Measurements from ENCODE around the gene AIRE. TPM values are rescaled to one million over a fixed set of nuclear protein-coding genes. Genes with fewer than 3 reads are reported as not detected.

AIRE gene
- total and polyA plus RNA-seq, 2 of the 13 experiments (the other 11 are each of a cell fraction or from before 2014, with no cell fraction given) = not detected

GRCh38 chr21:44329086-44329889 lies 43.6 kb downstream of the AIRE start (continued):
- no peak for TF ChIP-seq ZBTB33 (CRISPR knock-in tag; IDR thresholded peaks at IDR 0.05)
- no peak for TF ChIP-seq IKZF5 (CRISPR knock-in tag; IDR thresholded peaks at IDR 0.05)
- no peak for TF ChIP-seq SALL2 (CRISPR knock-in tag; IDR thresholded peaks at IDR 0.05)
- TF ChIP-seq ZNF552 (CRISPR knock-in tag; IDR thresholded peaks at IDR 0.05; ENCODE audit: borderline replicate concordance) = no peak
- TF ChIP-seq POLR2AphosphoS2 (IDR thresholded peaks at IDR 0.05; ENCODE audit: low read depth, low read length) = peak; percentile 13; the same call in 1 of the 2 replicates
- 0 out of 2 replicates have a peak, but pooled peaks have one; percentile 51 for TF ChIP-seq POLR2G (IDR thresholded peaks at IDR 0.05; ENCODE audit: low read depth, low read length)
- 0 out of 2 replicates have a peak, but pooled peaks have one; percentile 6 for TF ChIP-seq POLR2AphosphoS5 (IDR thresholded peaks at IDR 0.05; ENCODE audit: low read depth, low read length)
- no peak for TF ChIP-seq DR1 (CRISPR knock-in tag; IDR thresholded peaks at IDR 0.05)
- no peak for TF ChIP-seq MNT (IDR thresholded peaks at IDR 0.05)
- TF ChIP-seq SATB2 (CRISPR knock-in tag; IDR thresholded peaks at IDR 0.05) = no peak
- no peak for TF ChIP-seq ZNF83 (CRISPR knock-in tag; IDR thresholded peaks at IDR 0.05; ENCODE audit: borderline replicate concordance)
- TF ChIP-seq ZNF432 (CRISPR knock-in tag; IDR thresholded peaks at IDR 0.05; ENCODE audit: borderline replicate concordance) = no peak
- peak; percentile 95 for TF ChIP-seq AGO1 (IDR thresholded peaks at IDR 0.05; ENCODE audit: low read depth, low read length, poor library complexity, severe bottlenecking)
- TF ChIP-seq ZBTB42 (CRISPR knock-in tag; IDR thresholded peaks at IDR 0.05) = no peak
- TF ChIP-seq PHF20 (CRISPR knock-in tag; IDR thresholded peaks at IDR 0.05) = no peak
- TF ChIP-seq HES4 (CRISPR knock-in tag; IDR thresholded peaks at IDR 0.05; ENCODE audit: borderline replicate concordance) = no peak
- TF ChIP-seq ZBTB20 (CRISPR knock-in tag; IDR thresholded peaks at IDR 0.05; ENCODE audit: borderline replicate concordance, low read depth) = 0 out of 2 replicates have a peak, but pooled peaks have one; percentile 1
- TF ChIP-seq ZNF17 (CRISPR knock-in tag; IDR thresholded peaks at IDR 0.05) = no peak
- TF ChIP-seq HNF1A (IDR thresholded peaks at IDR 0.05; ENCODE audit: low read depth) = no peak
- no peak for TF ChIP-seq HNF1A (CRISPR knock-in tag; IDR thresholded peaks at IDR 0.05; ENCODE audit: borderline replicate concordance)
- no peak for TF ChIP-seq ZNF160 (CRISPR knock-in tag; IDR thresholded peaks at IDR 0.05)

All from HepG2 (cell line).